NK-92 (cell line): ENCODE results near the gene WDR88.
"Not testable (repeated sequence)": the region's sequence is repeated elsewhere in the genome, so short reads cannot be mapped to it uniquely, and the experiment has no call there.

Experiments
- DNase-seq: peaks from one replicate; lab custom pipeline; 2025; ENCODE audit not compliant: unreplicated experiment; lab: John Stamatoyannopoulos, UW

Gene WDR88

GRCh38 chr19:33196446-33197193 lies 64.7 kb downstream of the WDR88 start:
- no peak for DNase-seq

DNA sequence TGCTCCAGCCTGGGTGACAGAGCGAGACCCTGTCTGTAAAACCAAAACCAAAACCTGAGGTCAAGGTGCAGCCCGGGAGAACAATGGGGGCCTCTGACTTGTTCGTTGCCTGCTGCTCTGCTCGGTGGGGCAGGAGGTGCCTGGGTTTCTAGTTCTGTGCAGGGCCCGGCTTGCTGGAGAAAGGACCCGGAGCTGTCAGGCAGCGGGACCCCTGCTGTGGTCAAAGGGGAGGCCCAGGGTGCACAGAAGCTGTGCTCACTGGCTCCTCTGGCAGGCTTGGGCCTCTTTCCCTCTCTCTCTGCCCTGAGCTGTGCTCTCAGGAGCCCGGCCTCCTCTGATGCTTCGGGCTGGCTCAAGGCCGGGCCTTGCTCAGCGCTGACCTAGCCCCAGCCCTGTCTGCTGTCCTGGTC lies 65.7 kb downstream of the WDR88 start:
- no peak for DNase-seq

GRCh38 chr19:33198169-33198568 lies 66.3 kb downstream of the WDR88 start:
- DNase-seq, result no peak

- no peak for DNase-seq
Observed at GRCh38 chr19:33199441-33200265, 67.7 kb downstream of the WDR88 start.

GRCh38 chr19:33201473-33201872 lies 69.6 kb downstream of the WDR88 start:
- DNase-seq, result no peak

- no peak for DNase-seq
Observed at GRCh38 chr19:33201886-33202545, 70.1 kb downstream of the WDR88 start.

GRCh38 chr19:33202546-33203507 lies 70.9 kb downstream of the WDR88 start:
- no peak for DNase-seq

GRCh38 chr19:33203529-33203928 lies 71.6 kb downstream of the WDR88 start:
- DNase-seq, result no peak

DNA sequence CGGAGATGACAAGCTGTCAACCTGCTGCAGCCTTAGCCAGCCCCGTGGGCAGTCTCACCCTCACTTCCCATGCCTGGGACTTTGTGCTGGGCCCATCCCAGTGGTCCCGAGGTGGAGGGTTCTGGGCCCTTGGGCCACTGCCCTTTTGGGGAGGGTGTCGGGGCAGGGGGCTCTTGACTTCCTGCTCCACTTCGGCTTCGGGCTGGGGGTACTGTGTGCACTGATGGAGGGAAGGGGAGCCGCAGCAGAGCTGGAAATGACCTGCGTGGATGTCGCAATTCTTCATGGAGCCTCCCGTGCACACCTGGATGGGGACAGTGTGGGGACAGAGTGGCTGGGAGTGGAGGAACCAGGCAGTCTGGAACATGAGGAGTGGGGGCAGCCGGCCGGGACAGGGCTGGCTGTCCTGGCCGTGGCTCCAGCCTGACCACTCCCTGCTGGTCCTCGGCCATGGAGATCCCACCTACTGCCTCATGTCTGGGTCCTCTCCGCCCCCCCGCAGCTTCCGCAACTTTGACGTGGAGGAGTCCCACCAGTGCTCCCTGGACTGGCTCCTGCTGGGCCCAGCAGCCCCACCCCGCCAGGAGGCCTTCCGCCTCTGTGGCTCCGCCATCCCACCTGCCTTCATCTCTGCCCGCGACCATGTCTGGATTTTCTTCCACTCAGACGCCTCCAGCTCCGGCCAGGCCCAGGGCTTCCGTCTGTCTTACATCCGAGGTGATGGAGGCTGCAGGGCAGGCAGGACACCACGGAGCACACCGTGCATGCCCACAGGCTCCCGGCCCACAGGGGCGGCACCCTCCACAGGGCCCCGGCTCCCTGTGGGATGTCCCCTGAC lies 72.4 kb downstream of the WDR88 start:
- no peak for DNase-seq

GRCh38 chr19:33205110-33205509 lies 73.2 kb downstream of the WDR88 start:
- DNase-seq, result no peak

- DNase-seq, result no peak
Observed at GRCh38 chr19:33205531-33206260, 73.8 kb downstream of the WDR88 start.

- no peak for DNase-seq
Observed at GRCh38 chr19:33206261-33207039, 74.5 kb downstream of the WDR88 start.

GRCh38 chr19:33207040-33207620 lies 75.2 kb downstream of the WDR88 start:
- no peak for DNase-seq

- DNase-seq, result no peak
Observed at GRCh38 chr19:33207903-33208302, 76.0 kb downstream of the WDR88 start.

GRCh38 chr19:33208371-33208895 lies 76.5 kb downstream of the WDR88 start:
- no peak for DNase-seq

DNA sequence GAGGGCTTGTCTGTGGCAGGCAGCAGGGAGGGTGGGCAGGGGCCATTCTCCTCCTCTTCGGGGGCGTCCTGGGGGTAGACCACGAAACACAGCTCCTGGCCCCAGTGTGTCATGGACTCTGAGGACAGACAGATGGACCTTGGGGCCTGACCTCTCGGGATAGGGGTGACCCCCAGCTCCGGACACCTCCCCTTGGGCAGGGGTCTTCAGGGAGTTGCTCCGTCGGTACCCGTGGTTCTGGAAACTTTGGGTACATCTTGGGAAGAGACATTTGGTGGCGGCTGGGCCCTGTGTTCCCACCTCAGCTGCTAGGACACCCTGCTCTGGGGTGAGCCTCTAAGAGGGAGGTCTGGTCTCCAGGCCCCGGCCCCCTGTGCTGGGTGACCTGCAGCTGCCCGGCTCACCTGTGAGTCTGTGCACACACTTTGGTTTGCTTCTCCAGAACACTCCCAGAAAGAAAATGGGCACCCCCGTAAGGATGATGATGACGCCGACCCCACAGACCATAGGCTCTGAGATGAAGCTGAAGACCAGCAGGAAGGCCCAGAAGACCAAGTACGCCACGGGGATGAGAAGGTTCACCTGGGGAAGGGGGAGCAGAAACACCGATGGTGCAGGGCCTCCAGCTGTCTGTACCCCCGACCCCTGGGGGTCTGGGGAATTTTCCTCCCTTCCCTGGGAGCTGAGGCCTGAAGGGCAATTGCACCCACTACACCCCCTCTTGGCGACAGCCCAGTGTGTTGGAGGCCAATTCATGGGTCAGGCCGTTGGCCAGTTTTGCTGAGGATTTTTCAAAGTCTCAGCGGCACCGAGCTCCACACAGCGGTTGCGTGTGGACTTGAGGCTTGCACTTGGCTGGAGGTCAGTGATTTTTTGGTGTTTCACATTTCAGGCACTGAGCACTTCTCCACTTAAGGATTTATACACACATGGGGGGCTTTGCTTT lies 77.3 kb downstream of the WDR88 start:
- DNase-seq, result no peak

GRCh38 chr19:33209850-33210230 lies 77.9 kb downstream of the WDR88 start:
- DNase-seq, result not testable (repeated sequence)
